HG03432 (cell line): ENCODE measurements around the gene ARRB1.
"Not testable (repeated sequence)": the region's sequence is repeated elsewhere in the genome, so short reads cannot be mapped to it uniquely, and the experiment has no call there.

Source experiments
- ATAC-seq: cut with Tn5 transposase; IDR thresholded peaks from one replicate; pipeline ENCODE4 v1.9.1; 2021; ENCODE audit warnings: mild to moderate bottlenecking, moderate library complexity; ENCODE audit not compliant: unreplicated experiment

The ARRB1 gene

DNA sequence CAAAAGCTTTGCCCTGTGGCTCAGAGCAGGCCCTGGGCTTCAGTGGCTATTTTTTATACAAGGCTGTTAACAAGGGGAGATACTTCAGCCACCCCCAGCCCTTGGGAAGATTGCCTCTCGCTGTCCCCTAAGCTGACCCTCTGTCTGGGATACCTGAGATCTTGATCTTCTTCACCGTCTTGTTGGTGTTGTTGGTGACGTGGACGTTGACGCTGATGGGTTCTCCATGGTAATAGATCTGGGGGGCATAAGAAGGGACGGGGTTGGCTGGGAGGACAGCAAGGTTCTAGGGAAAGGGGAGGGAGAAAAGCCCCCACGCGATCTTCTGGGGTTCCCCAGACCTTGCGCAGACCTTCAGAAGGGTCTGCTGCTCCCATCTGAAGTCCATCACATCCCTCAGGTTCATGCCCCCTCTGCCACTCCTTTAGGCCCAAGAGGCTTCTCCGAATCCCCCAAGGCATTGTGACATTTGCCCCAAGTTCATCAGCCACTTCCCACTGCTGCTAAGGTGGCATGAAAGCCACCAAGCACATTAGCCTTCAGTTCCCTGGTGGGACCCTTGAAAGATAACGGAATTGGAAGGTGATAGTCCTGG lies 74.2 kb downstream of the ARRB1 start:
- no peak for ATAC-seq

DNA sequence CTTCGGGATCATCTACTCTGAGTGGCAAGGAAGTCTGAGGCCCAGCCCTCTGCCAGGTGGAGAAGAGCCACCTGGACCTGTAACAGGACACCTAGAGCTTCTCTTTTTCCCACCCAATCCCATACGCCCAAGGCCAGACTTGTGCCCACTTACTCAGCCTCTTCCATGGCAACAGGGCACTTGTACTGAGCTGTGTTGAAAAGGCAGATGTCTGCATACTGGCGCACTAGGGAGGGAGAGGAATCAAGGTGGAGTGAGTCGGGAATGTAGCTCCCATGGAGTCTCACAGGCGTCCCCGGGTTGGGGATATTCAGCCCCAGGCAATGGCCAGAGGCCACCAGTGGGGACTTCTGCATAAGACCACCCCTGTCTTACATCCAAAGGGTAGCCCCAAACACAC lies 74.8 kb downstream of the ARRB1 start:
- no peak for ATAC-seq

DNA sequence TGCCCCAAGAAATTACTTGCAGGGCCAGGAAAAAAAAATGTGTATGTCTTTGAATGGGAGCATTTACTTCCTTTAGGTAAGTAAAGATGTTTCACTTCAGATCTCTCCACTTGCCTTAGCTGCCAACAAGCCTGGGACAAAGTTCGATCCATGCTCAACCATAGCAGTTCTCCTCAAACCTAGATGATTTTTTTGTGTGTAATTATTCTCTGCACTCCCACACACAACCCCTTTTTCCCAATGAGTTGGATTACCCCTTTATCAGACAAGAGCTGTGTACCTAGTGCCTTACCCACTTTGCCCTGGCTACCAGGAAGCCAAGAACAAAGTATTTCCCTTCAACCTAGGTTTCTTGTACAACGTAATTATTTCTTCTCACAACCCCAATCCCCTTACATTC lies 75.3 kb downstream of the ARRB1 start:
- no peak for ATAC-seq

DNA sequence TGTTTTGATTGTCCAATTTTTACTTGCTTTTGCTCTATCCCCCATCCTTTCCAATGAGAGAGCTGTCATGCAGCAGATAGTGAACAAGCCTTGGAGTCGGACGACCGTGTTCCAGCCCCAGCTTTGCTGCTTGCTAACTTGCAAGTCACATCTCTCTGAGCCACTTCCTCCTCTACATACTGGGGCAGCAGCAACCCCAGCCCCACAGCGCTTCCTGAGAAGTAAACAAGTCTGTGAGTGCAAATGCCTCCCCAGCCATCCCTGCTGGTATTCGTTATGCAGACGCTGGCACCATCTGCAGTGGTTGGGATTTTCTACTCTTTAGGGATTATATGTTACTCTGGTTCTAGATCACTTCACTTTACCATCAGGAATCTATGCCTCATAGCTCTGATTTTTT lies 75.9 kb downstream of the ARRB1 start:
- ATAC-seq = no peak

DNA sequence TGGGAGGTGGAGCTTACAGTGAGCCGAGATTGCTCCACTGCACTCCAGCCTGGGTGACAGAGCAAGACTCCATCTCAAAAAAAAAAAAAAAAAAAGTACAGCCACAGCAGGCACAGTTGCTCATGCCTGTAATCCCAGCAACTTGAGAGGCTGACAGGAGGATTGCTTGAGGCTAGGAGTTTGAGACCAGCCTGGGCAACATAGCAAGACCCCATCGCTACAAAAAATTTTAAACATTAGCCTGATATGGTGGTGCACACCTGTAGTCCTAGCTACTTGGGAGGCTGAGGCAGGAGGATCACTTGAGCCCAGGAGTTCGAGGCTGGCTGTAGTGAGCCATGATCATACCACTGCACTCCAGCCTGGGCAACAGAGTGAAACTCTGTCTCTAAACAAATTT lies 76.7 kb downstream of the ARRB1 start:
- ATAC-seq = not testable (repeated sequence)

DNA sequence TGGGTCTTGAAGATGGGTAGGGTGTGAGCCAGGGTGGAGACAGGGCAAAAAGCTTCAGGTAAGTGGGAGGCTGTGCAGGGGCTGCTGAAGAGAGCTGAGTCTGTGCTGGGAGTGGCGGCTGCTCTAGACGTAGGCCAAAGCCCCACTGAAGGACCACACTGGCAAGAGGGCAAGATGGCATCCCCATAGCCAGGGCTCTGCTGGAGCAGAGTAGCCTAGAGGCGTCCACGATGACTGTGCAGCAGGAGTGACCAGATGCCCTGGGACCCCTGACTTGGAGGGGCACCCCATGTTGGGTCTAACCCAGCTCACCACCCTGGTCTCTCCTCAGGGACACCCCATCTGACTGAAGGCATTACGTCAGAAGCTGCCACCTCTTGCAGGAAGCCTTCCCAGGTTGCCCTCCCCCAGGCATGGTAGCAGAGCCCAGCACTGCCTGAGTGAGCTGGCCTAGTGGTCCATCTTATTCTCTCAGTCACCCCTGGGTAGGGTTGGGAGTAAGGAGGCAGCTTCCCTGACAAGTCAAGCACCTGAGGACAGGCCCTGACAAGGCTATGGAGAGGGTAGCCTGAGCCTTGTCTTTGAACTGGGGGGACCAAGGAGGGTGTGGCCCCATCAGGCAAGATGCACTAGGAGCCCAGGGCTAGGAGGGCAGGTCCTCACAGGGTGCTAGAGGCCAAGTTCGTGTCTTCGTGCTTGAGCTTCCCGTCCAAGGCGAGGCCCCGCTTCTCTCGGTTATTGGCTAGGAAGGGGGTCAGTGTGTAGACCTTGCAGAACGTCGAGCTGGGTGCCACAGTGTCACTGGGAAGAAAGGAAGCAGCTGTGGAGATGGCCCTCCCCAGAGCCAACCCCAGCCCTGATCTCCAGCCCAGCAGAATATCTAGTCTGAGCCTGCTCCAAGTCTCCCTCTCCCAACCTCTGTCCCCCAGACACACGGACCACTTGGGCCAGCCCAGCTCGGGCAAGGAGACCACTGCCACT lies 77.8 kb downstream of the ARRB1 start:
- no peak for ATAC-seq

DNA sequence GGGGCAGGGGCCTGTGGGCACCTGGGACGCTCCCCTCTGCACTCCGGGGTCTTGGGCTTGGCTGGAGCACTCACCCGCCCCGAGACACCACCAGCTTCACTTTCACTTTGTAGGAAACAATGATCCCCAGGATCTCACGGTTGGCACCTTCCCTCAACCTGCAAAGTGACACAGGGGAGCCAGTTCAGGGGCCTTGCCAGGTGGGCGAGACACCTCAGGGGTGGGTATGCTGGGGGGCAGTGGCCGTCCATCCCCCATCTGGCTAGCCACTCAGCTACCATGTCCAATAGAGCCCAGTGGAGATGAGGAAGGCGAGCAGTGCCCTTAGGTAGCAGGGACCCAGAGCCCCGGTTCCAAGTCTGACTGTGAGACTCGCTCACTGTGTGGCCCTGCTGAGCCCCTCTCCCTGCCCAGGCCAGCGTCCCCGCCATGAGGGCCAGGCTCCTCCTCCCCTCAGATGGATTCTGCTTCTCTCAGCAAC lies 78.6 kb downstream of the ARRB1 start:
- no peak for ATAC-seq

DNA sequence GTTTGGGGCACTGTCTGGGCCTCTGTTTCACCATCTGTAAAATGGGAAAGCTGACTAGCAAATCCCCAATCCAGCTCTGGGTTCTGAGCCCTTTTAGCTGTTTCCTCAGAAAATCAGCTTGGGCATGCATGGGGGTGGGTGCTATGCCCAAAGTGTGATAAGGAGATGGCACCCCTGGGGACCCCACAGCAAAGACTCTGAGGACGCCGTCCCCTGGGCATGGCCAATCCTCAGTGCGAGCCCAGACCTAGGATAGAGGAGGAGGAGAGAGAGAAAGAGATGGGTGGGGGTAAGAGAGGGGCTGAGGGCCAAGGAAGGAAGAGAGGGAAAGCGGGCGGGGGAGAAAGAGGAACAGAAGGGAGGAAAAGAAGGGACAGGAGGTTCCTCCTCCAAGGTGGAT lies 79.1 kb downstream of the ARRB1 start:
- no peak for ATAC-seq

DNA sequence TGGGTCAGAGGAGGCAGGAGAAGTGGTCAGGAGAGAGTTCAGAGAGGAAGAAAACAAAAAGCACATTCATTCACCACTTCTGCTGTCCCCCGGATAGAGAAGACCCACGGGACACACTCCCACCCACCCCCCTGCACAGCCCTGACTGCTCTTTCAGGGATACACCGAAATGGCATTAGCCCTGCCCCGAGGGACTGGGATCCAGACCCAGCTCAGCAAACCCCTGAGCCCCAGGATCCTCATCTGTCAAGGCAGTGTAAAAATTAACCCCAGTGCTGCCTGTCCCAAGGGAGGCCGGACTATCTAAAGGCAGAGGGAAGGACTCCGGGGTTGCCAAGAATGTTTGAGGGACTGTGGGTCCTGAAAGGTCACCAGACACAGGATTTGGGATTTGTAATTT lies 79.7 kb downstream of the ARRB1 start:
- ATAC-seq = no peak

DNA sequence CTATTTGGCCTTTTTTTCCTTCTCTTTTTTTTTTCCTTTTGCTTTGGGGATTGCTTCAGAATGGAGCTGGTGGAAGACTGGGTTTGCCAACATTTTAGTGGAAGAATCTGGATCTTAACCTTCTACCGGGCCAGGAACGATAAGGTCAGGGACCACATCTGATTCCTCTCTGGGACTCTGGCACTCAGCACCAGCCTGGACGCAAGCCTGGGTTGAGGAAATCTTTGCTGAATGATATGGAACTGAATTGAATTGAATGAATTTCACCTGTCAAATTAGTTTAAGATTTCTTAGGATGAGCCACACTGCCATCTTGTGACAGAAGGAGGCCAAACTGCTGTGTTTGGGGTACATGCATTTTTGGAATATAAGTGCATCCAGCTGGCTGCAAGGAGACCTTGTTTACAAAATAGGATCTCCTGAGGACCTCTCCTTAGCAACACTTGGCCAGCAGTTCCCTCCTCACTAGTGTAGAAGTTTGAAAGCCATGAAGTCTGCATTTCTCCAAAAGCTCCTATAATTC lies 80.5 kb downstream of the ARRB1 start:
- ATAC-seq = no peak

DNA sequence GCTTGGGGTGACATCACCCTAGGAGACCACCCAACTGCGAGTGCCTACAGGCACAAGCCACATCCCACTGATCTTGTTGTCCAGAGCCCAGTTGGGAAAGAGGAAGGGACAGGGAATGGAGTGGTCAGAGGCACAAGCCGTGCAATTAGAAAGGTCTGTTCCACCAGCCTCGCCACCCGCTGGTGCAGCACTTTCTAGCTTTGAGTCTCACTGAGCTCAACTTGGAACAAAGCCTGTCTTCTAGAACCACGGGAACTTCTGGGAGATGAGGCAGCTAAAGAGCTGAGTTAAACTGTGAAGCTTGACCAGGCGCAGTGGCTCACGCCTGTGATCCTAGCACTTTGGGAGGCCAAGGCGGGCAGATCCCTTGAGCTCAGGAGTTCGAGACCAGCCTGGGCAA lies 81.6 kb downstream of the ARRB1 start:
- ATAC-seq = no peak

DNA sequence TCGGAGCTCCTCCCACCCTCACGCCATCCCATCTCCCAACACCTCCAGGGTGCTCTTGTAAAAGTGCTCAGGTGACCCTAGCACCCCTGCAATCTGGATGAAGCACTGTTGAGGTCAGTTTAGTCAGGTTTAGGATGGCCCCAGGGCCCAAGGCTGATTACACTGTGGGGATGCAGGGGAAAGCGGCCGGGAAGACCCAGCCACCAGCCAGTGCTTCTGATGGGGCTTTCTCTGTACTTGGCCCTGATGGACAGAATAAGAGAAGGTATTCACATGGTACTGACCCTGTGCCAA lies 82.1 kb downstream of the ARRB1 start:
- no peak for ATAC-seq

DNA sequence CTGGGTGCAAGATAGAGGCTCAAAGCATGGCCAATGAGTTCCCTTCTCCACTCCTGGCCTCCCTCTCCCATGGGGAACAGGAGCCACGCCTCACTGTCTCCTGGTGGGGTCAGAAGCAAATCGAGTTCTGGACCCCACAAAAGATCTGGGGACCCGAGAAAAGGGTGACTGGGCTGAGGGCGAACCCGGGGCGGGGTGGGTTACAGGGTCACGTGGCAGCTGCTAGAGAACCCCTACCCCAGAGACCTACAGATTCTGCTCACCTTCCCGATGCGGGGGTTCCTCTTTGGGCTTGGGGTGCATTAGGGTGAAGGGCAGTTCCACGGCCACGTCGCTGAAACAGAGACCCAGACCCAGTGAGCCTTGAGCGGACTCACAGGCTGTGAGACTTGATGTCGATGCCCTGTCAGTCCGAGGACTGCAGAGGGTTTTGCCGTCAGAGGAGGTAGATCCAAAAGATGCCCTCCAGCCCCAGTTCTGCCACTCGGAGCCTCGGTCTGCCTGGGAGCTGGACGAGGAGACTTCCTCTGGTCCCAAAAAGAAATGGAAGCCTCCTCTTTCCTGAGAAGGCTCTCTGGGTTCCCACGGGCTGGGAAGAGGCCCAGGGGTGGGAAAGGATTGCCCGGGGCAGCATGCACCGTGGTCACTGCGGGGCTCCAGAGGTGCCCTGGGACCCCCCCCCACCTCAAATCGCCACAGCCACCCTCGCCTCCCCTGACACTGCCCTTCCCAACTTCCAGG lies 82.7 kb downstream of the ARRB1 start:
- no peak for ATAC-seq

DNA sequence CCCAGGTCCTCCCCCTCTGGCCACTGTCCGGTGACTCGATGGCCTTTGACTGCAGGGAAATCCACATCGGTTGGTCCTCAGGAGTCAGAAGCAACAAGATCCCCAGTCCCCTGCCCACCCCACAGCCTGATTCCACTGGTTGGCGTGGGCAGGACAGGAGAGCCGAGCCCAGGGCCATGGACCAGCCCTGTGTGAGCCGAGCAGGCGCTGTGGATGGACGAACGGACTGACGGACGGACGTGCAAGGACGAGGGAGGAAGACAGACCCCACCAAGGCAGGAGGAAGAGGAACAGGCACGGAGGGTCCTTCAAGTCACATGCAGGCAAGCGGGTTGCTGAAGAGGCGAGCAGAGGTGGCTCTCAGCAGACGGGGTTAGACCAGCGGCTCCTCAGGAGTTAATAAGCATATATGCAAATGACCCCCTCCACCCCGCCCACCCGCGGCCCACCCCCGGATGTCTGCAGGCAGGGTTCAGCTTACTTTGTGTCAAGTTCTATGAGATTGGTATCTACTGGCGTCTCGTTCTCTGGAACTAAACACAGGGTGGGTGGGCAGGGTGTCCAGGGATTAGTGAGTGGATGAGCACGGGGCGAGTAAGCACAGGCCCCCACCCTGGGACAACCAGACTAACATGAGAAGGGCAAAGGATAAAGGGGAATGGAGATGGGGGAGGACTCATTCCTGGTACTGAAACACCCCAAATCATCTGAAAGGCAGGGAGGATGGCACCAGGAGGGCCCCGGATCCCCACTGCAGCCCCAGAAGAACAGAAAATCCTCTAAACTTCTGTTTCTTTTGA lies 84.1 kb downstream of the ARRB1 start:
- no peak for ATAC-seq

DNA sequence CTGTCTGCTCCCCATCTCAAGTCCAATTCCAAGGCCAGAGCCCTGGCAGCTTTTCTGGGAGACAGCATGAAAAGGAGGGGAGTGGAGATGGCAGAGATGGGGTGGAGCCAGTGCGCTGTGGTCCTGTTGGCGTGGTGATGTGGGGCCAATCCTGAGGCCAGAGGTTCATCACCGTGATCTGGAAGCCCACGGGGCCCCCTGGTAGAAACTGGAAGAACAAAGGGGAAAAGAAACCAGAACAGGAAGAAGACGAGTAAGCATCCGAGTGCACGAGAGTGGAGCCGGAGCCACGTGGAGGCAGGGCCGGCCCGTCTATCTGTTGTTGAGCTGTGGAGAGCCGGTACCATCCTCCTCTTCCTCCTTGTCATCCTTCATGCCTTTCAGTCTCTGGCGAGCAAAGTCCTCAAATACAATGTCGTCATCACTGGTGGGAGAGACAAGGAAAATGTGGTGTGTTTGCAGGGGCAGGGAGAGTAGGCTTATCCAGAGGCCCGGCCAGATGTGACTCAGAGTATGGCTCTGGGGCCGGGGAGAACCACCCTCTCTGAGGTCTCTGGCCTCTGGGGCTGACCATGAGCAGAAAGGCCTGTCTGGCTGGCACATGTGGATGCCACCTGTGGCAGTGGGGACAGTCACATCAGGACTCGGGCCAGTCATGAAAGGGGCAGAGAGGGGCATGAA lies 85.5 kb downstream of the ARRB1 start:
- ATAC-seq = no peak

DNA sequence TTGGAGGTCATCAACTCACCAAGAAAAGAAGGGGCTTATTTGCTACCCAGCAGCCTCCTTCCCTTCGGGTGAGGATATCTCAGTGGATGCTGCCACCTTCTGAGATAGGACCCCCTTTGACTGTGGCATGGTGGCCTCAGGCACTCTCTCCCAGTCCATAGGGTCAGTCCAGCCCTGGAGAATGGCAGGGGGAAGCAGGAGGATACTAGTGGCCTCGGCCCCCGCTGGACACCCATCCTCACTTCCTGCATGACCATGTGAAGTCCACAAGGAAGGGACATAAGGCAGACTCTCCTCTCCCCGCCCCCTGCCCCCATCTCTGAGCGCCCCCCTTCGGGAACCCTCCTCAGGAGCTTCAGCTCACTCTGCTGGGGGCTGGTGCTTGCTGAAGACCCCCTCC lies 86.5 kb downstream of the ARRB1 start:
- no peak for ATAC-seq

DNA sequence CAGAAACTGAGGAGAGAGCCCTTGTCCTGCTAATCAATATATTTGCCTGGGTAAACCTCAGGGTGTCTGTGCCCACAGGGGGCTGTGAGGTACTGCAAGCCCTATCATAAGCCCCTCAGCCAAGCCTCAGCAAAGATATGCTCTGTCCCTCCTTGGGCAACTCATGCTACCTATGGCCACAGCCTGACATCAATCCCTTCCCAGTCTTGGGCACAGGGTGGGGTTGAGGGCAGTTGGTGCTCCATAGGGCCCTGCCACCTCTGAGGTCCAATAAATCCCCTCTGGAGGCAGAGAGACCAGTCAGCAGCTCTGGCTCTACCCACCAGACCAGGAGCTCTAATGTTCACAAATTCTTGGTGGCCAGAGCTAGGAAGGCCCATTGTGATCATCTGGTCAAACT lies 87.1 kb downstream of the ARRB1 start:
- ATAC-seq = no peak

DNA sequence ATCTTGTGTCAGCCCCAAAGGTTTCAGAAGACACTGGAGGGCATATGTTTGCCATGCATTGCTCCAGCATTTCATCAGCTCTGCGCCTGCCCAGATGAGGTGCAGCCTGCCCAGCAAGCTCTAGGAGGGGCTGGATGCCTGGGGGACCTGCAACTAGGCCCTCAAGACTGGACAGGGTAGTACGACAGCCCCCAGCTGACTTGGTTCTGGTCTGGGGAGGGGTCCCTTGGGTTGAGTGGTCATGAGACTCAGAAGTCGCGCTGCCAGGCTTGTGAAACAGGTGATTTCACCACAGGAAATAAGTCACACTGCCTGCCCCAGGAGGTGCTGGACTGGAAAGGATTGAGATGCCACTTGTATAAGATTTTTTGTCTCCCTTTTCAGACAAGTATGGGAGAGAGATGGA lies 87.5 kb downstream of the ARRB1 start:
- ATAC-seq = no peak

DNA sequence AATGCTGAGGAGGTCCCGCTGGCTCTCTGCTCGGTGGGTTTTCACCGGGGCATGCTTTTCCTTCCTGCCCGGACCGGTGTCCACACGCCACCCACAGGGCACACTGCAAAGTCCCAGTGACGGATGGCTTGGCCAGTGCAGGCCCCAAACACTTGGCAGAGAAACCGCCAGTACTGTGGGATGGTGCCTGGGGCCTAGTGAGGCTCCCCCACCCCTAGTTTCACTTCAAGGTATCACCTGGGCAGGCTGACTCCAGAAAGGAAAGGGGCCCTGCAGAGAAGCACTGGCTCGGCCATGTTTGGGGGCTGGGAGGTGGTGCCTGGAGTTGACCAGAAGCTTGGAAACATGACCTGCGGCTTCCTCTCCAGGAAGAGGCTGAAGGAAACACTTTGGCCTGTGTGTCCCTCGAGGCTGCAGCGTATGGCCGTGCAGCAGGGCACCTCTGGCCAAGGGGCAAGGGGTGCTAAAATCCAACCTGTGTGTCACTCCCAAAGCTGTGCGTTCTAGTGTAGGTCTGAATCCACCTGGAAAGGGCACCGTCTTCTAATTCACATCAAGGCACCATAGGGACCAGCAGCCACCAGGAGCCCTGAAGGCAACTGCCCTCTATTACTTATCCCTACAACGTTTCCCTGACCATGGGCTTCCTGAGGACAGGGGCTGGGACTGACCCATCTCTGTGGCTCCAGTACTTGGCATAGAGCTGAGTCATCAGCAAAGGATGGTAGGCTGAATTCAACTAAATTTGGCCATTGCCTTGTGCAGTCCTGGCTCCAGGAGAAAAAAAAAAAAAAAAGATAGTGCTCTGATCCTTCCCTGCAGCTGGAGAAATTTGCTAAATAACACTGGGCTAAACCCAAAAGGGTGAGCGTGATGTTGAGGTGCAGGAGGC lies 88.3 kb downstream of the ARRB1 start:
- ATAC-seq = no peak
